ENCODE data around the gene TTYH2.

The TTYH2 gene

DNA sequence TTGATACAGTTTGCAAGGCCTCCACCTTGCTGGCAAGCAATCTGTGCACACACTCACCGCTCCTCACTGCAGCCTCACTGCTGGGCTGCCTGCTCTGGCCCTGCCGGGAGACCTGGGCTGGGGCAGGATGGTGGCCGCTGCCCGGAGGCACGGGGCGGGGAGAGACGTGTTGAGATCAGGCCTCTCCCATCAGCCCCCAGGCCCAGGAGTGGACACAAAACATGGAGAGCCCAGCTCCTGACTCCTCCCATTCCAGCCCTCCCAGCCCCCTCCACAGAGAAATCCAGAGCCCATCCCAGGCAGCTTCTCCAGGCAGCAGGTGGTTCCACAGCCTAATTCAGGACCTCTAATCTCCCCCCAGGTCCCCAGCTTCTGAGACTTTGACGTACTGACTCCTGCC lies 33.0 kb upstream of the TTYH2 start:
- Histone ChIP-seq H4K20me1 (ENCODE audit: low read depth, low read length) (no peaks in the 10 kb centered on the region), H3K9me2 (replicated peaks; ENCODE audit: insufficient read depth, low read length) (no peaks in the 10 kb centered on the region), H3K4me3 (ENCODE audit: insufficient read depth, low read length, poor library complexity, severe bottlenecking) (no peak overlapping the region), H3K27ac (ENCODE audit: low read depth, low read length) (no peak overlapping the region), H3K4me2 (ENCODE audit: low read depth, low read length, poor library complexity, severe bottlenecking) (no peak overlapping the region), H3K79me2 (ENCODE audit: insufficient read depth, low read length) (no peaks in the 10 kb centered on the region), H3K27me3 (ENCODE audit: low read length) (no peaks in the 10 kb centered on the region), H3K9me3 (ENCODE audit: insufficient read depth, low read length) (no peaks in the 10 kb centered on the region), H3F3A (ENCODE audit: insufficient read depth) (no peaks in the 10 kb centered on the region), H2AFZ (ENCODE audit: low read depth, low read length, severe bottlenecking) (no peak overlapping the region), H3K36me3 (ENCODE audit: low read length) (no peaks in the 10 kb centered on the region), H3K9ac (ENCODE audit: low read length) (no peak overlapping the region)
- TF ChIP-seq, protein P1, sequence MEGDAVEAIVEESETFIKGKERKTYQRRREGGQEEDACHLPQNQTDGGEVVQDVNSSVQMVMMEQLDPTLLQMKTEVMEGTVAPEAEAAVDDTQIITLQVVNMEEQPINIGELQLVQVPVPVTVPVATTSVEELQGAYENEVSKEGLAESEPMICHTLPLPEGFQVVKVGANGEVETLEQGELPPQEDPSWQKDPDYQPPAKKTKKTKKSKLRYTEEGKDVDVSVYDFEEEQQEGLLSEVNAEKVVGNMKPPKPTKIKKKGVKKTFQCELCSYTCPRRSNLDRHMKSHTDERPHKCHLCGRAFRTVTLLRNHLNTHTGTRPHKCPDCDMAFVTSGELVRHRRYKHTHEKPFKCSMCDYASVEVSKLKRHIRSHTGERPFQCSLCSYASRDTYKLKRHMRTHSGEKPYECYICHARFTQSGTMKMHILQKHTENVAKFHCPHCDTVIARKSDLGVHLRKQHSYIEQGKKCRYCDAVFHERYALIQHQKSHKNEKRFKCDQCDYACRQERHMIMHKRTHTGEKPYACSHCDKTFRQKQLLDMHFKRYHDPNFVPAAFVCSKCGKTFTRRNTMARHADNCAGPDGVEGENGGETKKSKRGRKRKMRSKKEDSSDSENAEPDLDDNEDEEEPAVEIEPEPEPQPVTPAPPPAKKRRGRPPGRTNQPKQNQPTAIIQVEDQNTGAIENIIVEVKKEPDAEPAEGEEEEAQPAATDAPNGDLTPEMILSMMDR (IDR thresholded peaks at IDR 0.05; ENCODE audit: insufficient read depth, low read length, poor library complexity, severe bottlenecking), result no peak
- TF ChIP-seq EZH2phosphoT487 (conservative IDR thresholded peaks at IDR 0.05; ENCODE audit: low read length), result no peak

DNA sequence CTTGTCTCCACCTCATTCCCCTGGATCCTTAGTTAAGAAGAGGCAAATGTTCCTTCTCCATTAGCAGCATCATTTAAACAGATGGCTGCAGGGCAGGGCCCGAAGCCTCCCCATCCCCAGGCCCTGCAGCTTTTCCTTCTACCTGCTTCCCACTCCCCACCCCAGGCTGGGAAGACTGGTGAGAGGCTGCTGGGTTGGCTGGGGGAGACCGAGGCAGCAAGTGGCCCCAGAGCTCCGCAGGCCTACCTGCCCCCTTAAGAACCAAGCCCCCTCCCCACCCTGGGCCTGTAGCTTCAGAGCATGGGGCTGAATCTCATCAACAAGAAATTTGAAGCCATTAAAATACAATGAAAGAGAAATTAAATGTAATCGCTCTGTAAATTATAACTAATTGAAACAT lies 32.0 kb upstream of the TTYH2 start:
- Histone ChIP-seq H3K36me3 (ENCODE audit: low read length) (no peaks in the 10 kb centered on the region), H3K9me3 (ENCODE audit: insufficient read depth, low read length) (no peaks in the 10 kb centered on the region), H4K20me1 (ENCODE audit: low read depth, low read length) (no peaks in the 10 kb centered on the region), H2AFZ (ENCODE audit: low read depth, low read length, severe bottlenecking) (no peak overlapping the region), H3K4me3 (ENCODE audit: insufficient read depth, low read length, poor library complexity, severe bottlenecking) (no peak overlapping the region), H3K79me2 (ENCODE audit: insufficient read depth, low read length) (no peaks in the 10 kb centered on the region), H3K9me2 (replicated peaks; ENCODE audit: insufficient read depth, low read length) (no peaks in the 10 kb centered on the region), H3K9ac (ENCODE audit: low read length) (no peak overlapping the region), H3K27me3 (ENCODE audit: low read length) (no peaks in the 10 kb centered on the region), H3K27ac (ENCODE audit: low read depth, low read length) (no peak overlapping the region), H3K4me2 (ENCODE audit: low read depth, low read length, poor library complexity, severe bottlenecking) (no peak overlapping the region), H3F3A (ENCODE audit: insufficient read depth) (no peaks in the 10 kb centered on the region)
- TF ChIP-seq, protein P1 (IDR thresholded peaks at IDR 0.05; ENCODE audit: insufficient read depth, low read length, poor library complexity, severe bottlenecking), result no peak
- no peak for TF ChIP-seq EZH2phosphoT487 (conservative IDR thresholded peaks at IDR 0.05; ENCODE audit: low read length)

DNA sequence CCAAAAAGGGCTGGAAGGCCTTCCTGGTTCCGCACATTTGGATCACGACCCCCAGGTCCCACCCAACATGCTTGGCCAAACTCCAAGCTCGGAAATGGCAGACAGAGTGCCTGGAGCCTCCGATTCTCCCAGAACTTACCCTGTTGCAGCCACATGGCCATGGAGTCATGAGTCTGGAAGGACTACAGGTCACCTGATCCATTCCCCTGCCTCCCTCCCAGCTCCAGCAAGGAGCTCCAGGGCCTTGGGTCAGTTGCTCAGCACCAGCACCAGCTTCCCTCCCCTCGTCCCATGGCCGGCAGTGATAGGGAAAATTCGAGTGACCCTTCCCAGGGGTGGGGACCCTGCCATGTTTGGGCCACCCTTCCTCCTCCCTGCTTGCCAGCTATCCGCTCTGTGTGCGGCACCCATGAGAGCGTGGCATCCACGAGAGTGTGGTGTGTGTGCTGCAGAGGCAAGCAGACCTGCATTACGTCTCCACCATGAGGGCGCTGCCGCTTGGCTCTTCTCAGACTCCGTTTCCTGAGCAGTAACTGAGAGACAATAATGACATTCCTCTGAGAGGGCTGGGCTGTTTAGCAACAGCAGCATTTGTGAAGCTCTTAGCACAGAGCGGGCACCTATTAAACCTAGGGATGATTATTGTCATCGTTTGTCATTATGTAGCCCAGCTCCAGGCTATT lies 31.2 kb upstream of the TTYH2 start:
- no peaks in the 10 kb centered on the region for H3K27me3 ChIP-seq (ENCODE audit: low read length)
- no peaks in the 10 kb centered on the region for H3K9me2 ChIP-seq (replicated peaks; ENCODE audit: insufficient read depth, low read length)
- H3K79me2 ChIP-seq (ENCODE audit: insufficient read depth, low read length), result no peaks in the 10 kb centered on the region
- H3F3A ChIP-seq (ENCODE audit: insufficient read depth), result no peaks in the 10 kb centered on the region
- no peak overlapping the region for H3K9ac ChIP-seq (ENCODE audit: low read length)
- no peak overlapping the region for H3K4me3 ChIP-seq (ENCODE audit: insufficient read depth, low read length, poor library complexity, severe bottlenecking)
- no peak overlapping the region for H3K27ac ChIP-seq (ENCODE audit: low read depth, low read length)
- TF ChIP-seq, protein P1 (IDR thresholded peaks at IDR 0.05; ENCODE audit: insufficient read depth, low read length, poor library complexity, severe bottlenecking), result no peak
- no peak for TF ChIP-seq EZH2phosphoT487 (conservative IDR thresholded peaks at IDR 0.05; ENCODE audit: low read length)
- H4K20me1 ChIP-seq (ENCODE audit: low read depth, low read length), result no peaks in the 10 kb centered on the region
- no peak overlapping the region for H3K4me2 ChIP-seq (ENCODE audit: low read depth, low read length, poor library complexity, severe bottlenecking)
- H2AFZ ChIP-seq (ENCODE audit: low read depth, low read length, severe bottlenecking), result no peak overlapping the region
- no peaks in the 10 kb centered on the region for H3K9me3 ChIP-seq (ENCODE audit: insufficient read depth, low read length)
- no peaks in the 10 kb centered on the region for H3K36me3 ChIP-seq (ENCODE audit: low read length)
